Trophoblast cell (in vitro differentiated cells and primary cell): Measurements from ENCODE around the gene PDPN.

Source experiments
- DNase-seq, 2 donors: peaks; one replicate each; pipeline ENCODE4 v3.0.0-alpha.2; 2016
- H2AFZ ChIP-seq: 2 replicates; pipeline ENCODE4 v1.6.1; 2013; ENCODE audit warnings: low read length, moderate library complexity, mild to moderate bottlenecking; ENCODE audit not compliant: insufficient read depth, poor library complexity
- H2AK5ac ChIP-seq: 2 replicates; pipeline ENCODE4 v1.6.1; 2013; ENCODE audit warnings: mild to moderate bottlenecking, low read length
- H2BK120ac ChIP-seq: 2 replicates; pipeline ENCODE4 v1.6.1; 2013; ENCODE audit warnings: low read length, mild to moderate bottlenecking, moderate library complexity; ENCODE audit not compliant: insufficient read depth, poor library complexity
- H2BK12ac ChIP-seq: 2 replicates; pipeline ENCODE4 v1.6.1; 2013; ENCODE audit warnings: mild to moderate bottlenecking, low read length, moderate library complexity
- H2BK5ac ChIP-seq: 2 replicates; pipeline ENCODE4 v1.6.1; 2013; ENCODE audit warnings: low read length, low read depth, moderate library complexity, mild to moderate bottlenecking; ENCODE audit not compliant: poor library complexity
- H3K14ac ChIP-seq: 2 replicates; pipeline ENCODE4 v1.6.1; 2013; ENCODE audit warnings: mild to moderate bottlenecking, low read length
- H3K18ac ChIP-seq: 2 replicates; pipeline ENCODE4 v1.6.1; 2013; ENCODE audit warnings: mild to moderate bottlenecking, low read length
- H3K23ac ChIP-seq: 2 replicates; pipeline ENCODE4 v1.6.1; 2013; ENCODE audit warnings: low read length
- H3K27ac ChIP-seq: 2 replicates; pipeline ENCODE4 v1.5.1; 2013; ENCODE audit warnings: low read depth, mild to moderate bottlenecking, inconsistent platforms, low read length, moderate library complexity
- H3K27me3 ChIP-seq: 2 replicates; pipeline ENCODE4 v1.6.1; 2013; ENCODE audit warnings: inconsistent platforms, mild to moderate bottlenecking, low read length, moderate library complexity; ENCODE audit not compliant: insufficient read depth
- H3K36me3 ChIP-seq, 2 experiments: 1 replicate in 1 of 2; 2 replicates in 1 of 2; pipeline ENCODE4 v1.6.1; 2013; ENCODE audit warnings: low read length in 2 of 2, mild to moderate bottlenecking in 2 of 2, moderate library complexity in 1 of 2; ENCODE audit not compliant: insufficient read depth in 2 of 2, control insufficient read depth in 1 of 2
- H3K4ac ChIP-seq: 2 replicates; pipeline ENCODE4 v1.6.1; 2013; ENCODE audit warnings: low read depth, mild to moderate bottlenecking, low read length, moderate library complexity
- H3K4me1 ChIP-seq, 2 experiments: 1 replicate in 1 of 2; 2 replicates in 1 of 2; pipeline ENCODE4 v1.6.1; 2013; ENCODE audit warnings: low read length in 2 of 2, mild to moderate bottlenecking in 2 of 2, moderate library complexity in 1 of 2; ENCODE audit not compliant: insufficient read depth in 2 of 2, control insufficient read depth in 1 of 2
- H3K4me2 ChIP-seq: 2 replicates; pipeline ENCODE4 v1.6.1; 2013; ENCODE audit warnings: inconsistent platforms, mild to moderate bottlenecking, low read length, moderate library complexity
- H3K4me3 ChIP-seq: 2 replicates; pipeline ENCODE4 v1.5.1; 2013; ENCODE audit warnings: mild to moderate bottlenecking, low read depth, low read length, inconsistent platforms
- H3K79me1 ChIP-seq: one replicate; pipeline ENCODE4 v1.6.1; 2013; ENCODE audit warnings: low read length
- H3K79me2 ChIP-seq: 2 replicates; pipeline ENCODE4 v1.6.1; 2013; ENCODE audit warnings: low read length, mild to moderate bottlenecking; ENCODE audit not compliant: control insufficient read depth, insufficient read depth, poor library complexity
- H3K9ac ChIP-seq: 2 replicates; pipeline ENCODE4 v1.6.1; 2013; ENCODE audit warnings: mild to moderate bottlenecking, low read length
- H3K9me3 ChIP-seq: 2 replicates; pipeline ENCODE4 v1.6.1; 2013; ENCODE audit warnings: low read depth, mild to moderate bottlenecking, control low read depth, inconsistent platforms, low read length; ENCODE audit not compliant: insufficient read depth
- H4K12ac ChIP-seq: 2 replicates; pipeline ENCODE4 v1.6.1; 2013; ENCODE audit warnings: low read depth, mild to moderate bottlenecking, low read length, moderate library complexity
- H4K8ac ChIP-seq: 2 replicates; pipeline ENCODE4 v1.6.1; 2013; ENCODE audit warnings: low read depth, mild to moderate bottlenecking, low read length, moderate library complexity
- H4K91ac ChIP-seq: one replicate; pipeline ENCODE4 v1.6.1; 2013; ENCODE audit warnings: low read depth, mild to moderate bottlenecking, low read length, moderate library complexity
- WGBS: extraction: QIAGEN DNeasy Blood & Tissue Kit; methylation state at CpG from one replicate; pipeline ENCODE4 v1.1.7; 2013; ENCODE audit warnings: missing lambda C conversion rate; ENCODE audit not compliant: insufficient read length, insufficient coverage; ENCODE audit errors: extremely low coverage; 5-methylcytosine and 5-hydroxymethylcytosine counted together

The PDPN gene

DNA sequence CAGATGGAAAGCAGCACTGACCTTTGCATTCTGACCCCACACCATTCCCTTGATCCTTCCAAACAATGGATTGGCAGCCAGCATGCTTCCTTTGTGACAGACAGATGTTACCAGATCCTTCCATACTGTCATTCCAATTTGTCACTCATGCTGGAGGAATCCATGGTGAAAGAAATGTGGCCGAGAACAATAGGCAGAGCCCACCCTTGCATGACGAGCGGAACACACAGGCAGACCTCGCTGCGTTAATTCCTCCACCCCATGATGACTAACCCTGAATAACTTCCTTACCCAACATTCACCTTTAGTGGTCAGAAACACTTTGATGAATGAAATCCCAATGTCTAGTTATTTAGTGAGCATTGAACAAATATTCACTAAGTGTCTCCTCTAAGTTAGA, 45.1 kb downstream of the PDPN start:
- peaks cover 4% of the 10 kb centered on the region for H3K9me3 ChIP-seq
- H3K18ac ChIP-seq = no peak overlapping the region
- no peaks in the 10 kb centered on the region for H3K79me1 ChIP-seq
- no peaks in the 10 kb centered on the region for H3K79me2 ChIP-seq
- no peak overlapping the region for H3K9ac ChIP-seq
- H3K27ac ChIP-seq = no peak overlapping the region
- H2BK120ac ChIP-seq = no peak overlapping the region
- DNase-seq = no peak
- H3K27me3 ChIP-seq = no peaks in the 10 kb centered on the region
- H3K4me2 ChIP-seq = no peak overlapping the region
- no peak overlapping the region for H4K91ac ChIP-seq
- no peak overlapping the region for H2BK5ac ChIP-seq
- WGBS = no CpG with 5 or more reads among the region's 5 CpGs
- no peak overlapping the region for H2AK5ac ChIP-seq
- H3K4ac ChIP-seq = no peak overlapping the region
- H3K23ac ChIP-seq = no peak overlapping the region
- no peak overlapping the region for H4K8ac ChIP-seq
- H3K36me3 ChIP-seq = no peaks in the 10 kb centered on the region
- H2AFZ ChIP-seq = no peak overlapping the region
- no peak overlapping the region for H3K14ac ChIP-seq
- H3K4me3 ChIP-seq = no peak overlapping the region
- H2BK12ac ChIP-seq = no peak overlapping the region
- no peak overlapping the region for H4K12ac ChIP-seq
- peaks cover 0 to 3% of the 10 kb centered on the region in 2 experiments for H3K4me1 ChIP-seq

DNA sequence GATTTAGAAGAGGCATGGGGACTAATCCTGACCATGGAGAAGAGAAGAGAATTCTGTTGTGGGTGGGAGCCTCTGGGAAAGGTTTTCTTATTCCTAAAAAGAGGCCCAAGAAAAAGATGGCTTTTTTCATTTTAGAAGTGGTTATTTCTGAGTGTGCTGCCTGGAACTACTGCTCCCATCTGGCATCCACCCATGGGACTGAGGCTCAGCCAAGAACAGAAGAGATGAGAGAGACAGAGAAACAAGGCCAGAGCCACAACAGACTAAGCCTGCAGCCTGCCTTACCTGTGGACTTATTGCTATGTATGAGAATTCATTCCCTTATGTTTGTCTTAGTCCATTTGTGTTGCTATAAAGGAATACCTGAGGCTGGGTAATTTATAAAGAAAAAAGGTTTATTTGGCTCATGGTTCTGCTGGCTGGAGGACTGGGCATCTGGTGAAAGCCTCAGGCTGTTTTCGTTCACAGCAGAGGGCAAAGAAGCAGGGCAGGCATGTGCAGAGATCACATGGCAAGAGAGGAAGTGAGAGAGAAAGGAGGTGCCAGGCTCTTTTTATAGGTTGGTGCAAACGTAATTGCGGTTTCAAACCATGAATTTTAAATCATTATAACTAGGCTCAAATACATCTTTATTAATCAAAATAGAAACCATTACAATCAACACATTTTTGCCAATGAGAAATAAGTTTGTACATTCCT, 58.8 kb downstream of the PDPN start:
- Histone ChIP-seq H3K9me3 (peaks cover 4% of the 10 kb centered on the region), H3K4me1 (no peaks in the 10 kb centered on the region), H2BK5ac (no peak overlapping the region), H2BK120ac (no peak overlapping the region), H3K4me2 (no peak overlapping the region), H3K4me3 (no peak overlapping the region), H3K23ac (no peak overlapping the region), H3K27me3 (no peaks in the 10 kb centered on the region), H4K8ac (no peak overlapping the region), H2AK5ac (no peak overlapping the region), H4K12ac (no peak overlapping the region), H3K14ac (no peak overlapping the region), H3K36me3 (no peaks in the 10 kb centered on the region), H4K91ac (no peak overlapping the region), H3K18ac (no peak overlapping the region), H3K79me2 (no peaks in the 10 kb centered on the region), H3K9ac (no peak overlapping the region), H3K4ac (no peak overlapping the region), H2AFZ (no peak overlapping the region), H3K79me1 (no peaks in the 10 kb centered on the region), H2BK12ac (no peak overlapping the region), H3K27ac (no peak overlapping the region)
- no CpG with 5 or more reads among the region's 3 CpGs for WGBS
- DNase-seq = no peak

GRCh38 chr1:13643017-13643416, 59.4 kb downstream of the PDPN start:
- Histone ChIP-seq H2AK5ac (no peak overlapping the region), H3K4me1 (no peaks in the 10 kb centered on the region), H2BK12ac (no peak overlapping the region), H3K27ac (no peak overlapping the region), H3K18ac (no peak overlapping the region), H4K12ac (no peak overlapping the region), H3K79me2 (no peaks in the 10 kb centered on the region), H4K8ac (no peak overlapping the region), H3K27me3 (no peaks in the 10 kb centered on the region), H4K91ac (no peak overlapping the region), H3K4ac (no peak overlapping the region), H3K23ac (no peak overlapping the region), H3K14ac (no peak overlapping the region), H3K79me1 (no peaks in the 10 kb centered on the region), H3K9me3 (peaks cover 4% of the 10 kb centered on the region), H3K4me2 (no peak overlapping the region), H2BK120ac (no peak overlapping the region), H3K36me3 (no peaks in the 10 kb centered on the region), H2BK5ac (no peak overlapping the region), H2AFZ (no peak overlapping the region), H3K9ac (no peak overlapping the region), H3K4me3 (peak overlapping the region; percentile 0)
- WGBS = no CpG with 5 or more reads among the region's 8 CpGs
- no peak for DNase-seq

DNA sequence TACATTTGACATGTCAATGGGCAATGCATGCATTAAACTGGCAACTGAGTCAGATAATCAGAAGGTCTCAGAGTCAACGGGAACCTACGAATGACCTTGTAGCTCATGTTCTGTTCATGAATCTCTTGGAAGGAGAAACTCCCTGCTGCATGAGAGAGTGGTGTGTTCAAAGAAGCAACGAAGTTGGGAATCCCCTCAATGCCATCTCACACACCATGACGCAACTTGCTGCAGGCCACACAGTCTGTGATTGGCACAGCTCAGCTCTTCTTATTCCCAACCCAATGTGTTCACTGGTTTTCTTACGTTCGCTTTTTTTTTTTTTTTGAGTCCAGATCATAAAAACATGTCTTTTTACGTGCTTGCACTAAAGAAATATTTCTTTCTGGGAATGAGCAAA, 62.9 kb downstream of the PDPN start:
- Histone ChIP-seq H3K14ac (no peak overlapping the region), H2AK5ac (no peak overlapping the region), H3K4me2 (no peak overlapping the region), H4K12ac (no peak overlapping the region), H2AFZ (no peak overlapping the region), H4K8ac (no peak overlapping the region), H3K9ac (no peak overlapping the region), H3K27ac (no peak overlapping the region), H4K91ac (no peak overlapping the region), H3K4me3 (no peak overlapping the region), H3K18ac (no peak overlapping the region), H3K36me3 (no peaks in the 10 kb centered on the region), H3K4me1 (no peaks in the 10 kb centered on the region), H3K79me2 (no peaks in the 10 kb centered on the region), H3K79me1 (no peaks in the 10 kb centered on the region), H2BK12ac (no peak overlapping the region), H3K4ac (no peak overlapping the region), H3K9me3 (no peaks in the 10 kb centered on the region), H3K27me3 (no peaks in the 10 kb centered on the region), H2BK5ac (no peak overlapping the region), H3K23ac (no peak overlapping the region), H2BK120ac (no peak overlapping the region)
- WGBS = no CpG with 5 or more reads among the region's 7 CpGs
- DNase-seq = no peak
